K562 treated with DMSO at 1 percent for 12 hours (cell line): ENCODE results near the gene GPR137B. TPM values are rescaled to one million over a fixed set of nuclear protein-coding genes. Genes with fewer than 3 reads are reported as not detected.

Experiments used
- total RNA-seq: library from RNA; unstranded; fragments of 300-600 nt; gene quantifications from 2 replicates; pipeline ENCODE4 v1.2.3, GENCODE V29; 2022; ENCODE audit not compliant: insufficient read depth

GPR137B gene
- total RNA-seq, result 0.89 and 3.6 TPM in 2 replicates

DNA sequence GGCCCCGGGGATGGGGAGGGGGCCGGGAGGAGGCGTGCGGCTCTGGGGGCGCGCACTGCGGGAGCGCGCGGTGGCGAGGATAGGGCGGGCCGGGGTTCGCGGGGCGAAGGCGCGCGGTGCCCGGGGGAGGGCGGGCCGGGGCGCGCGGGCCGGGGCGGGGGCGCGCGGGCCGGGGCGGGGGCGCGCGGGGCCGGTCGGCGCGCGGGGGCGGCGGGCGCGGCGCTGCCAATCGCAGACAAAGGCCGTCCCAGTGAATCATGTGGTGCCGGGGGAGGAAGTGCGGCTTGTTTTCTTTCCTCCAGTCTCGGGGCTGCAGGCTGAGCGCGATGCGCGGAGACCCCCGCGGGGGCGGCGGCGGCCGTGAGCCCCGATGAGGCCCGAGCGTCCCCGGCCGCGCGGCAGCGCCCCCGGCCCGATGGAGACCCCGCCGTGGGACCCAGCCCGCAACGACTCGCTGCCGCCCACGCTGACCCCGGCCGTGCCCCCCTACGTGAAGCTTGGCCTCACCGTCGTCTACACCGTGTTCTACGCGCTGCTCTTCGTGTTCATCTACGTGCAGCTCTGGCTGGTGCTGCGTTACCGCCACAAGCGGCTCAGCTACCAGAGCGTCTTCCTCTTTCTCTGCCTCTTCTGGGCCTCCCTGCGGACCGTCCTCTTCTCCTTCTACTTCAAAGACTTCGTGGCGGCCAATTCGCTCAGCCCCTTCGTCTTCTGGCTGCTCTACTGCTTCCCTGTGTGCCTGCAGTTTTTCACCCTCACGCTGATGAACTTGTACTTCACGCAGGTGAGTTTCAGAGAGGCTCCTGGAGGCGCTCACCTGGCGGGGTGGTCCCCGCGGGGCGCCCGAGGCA is at the start of gene GPR137B:
Gene GPR137B (plus strand): TSS at position 287 of the 851 bp plus-strand sequence. CDS start 84 bp downstream, at position 371.

Other genes with a start within 250 kb of the GPR137B start
- gene NID1, start 77.4 kb upstream of the GPR137B start, total RNA-seq, result not detected in 2 replicates
- 2.8 and 9.2 TPM in 2 replicates for gene ERO1B, start 139.4 kb downstream of the GPR137B start, total RNA-seq